Stimulated activated CD8-positive, alpha-beta memory T cell treated with anti-CD3 and anti-CD28 coated beads, Interleukin-4, amount 100 ng/mL, for 4 hours (primary cell): Measurements from ENCODE around the gene FXN.
"Not testable (repeated sequence)": the region's sequence is repeated elsewhere in the genome, so short reads cannot be mapped to it uniquely, and the experiment has no call there.

Experiments
- DNase-seq, 2 donors: peaks; one replicate each; pipeline ENCODE4 v3.0.0-alpha.2; 2020; ENCODE audit warnings: low read depth in 2 of 2, low spot score in 1 of 2

FXN gene

GRCh38 chr9:69035438-69036308 is at the start of gene FXN:
Gene FXN (plus strand): TSS chr9:69035752. CDS start chr9:69035783, 31 bp downstream.
- DNase-seq: peak; percentile 51 to 59

GRCh38 chr9:68986949-68987348 is 48.6 kb upstream of the FXN start:
- DNase-seq: not testable (repeated sequence)

GRCh38 chr9:68991457-68991856 is 44.1 kb upstream of the FXN start:
- no peak for DNase-seq

DNA sequence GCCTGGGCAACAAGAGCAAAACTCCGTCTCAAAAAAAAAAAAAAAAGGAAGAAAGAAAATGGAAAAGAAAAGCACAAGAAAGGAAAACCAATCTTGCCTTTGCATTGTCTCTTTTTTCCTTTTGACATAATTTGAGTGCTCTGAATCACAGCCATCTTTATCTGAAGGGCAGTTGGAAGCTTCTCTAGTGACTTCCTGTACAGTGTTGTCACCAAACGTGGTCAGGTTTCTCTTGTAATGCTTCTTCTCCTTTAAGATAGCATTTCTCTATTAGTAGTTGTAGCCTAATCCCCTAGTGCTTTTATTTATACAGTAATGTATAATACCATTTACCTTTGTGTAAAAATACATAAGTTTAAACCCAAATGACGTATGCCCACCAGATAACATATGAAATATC is 39.8 kb upstream of the FXN start:
- no peak for DNase-seq

GRCh38 chr9:68996462-68996861 is 39.1 kb upstream of the FXN start:
- DNase-seq: no peak

DNA sequence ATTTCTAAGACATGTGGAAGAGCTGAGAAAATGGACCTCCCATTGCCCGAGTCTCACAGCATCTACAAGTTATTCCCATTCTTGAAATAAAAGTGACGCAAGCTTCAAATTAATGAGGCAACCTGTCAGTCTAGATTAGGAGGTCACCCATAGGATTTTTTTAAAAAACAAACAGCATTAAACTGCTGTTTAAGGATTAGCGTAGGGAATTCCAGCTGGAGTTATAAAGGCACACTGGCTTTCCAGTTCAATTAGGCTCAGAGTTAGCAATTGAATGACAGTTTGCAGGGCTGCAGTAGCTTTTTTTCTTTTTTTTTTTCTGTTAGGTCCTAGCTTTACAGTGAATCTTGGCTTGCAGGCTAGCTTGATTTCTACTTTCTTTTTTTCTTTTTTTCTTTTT is 37.9 kb upstream of the FXN start:
- DNase-seq: no peak

DNA sequence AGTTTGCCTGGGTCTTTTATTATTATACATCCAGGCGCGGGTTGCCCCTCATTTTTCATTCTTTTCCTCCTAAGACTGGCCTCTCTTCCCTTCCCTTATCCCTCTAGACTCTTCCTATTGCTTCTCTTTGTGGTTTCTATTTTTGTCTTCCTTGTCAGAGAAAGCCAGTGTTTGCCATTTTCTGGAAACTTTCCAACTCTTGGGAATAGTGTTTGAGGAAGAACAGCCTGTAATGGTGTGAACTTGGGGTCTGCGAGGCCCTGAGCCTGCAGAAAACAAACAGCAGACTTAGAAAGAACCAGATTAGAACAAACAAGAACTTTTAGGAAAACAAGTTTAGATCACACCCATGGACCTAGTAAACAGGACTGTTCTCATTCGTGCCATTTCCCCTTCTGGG is 37.2 kb upstream of the FXN start:
- DNase-seq: no peak

GRCh38 chr9:68998812-68999211 is 36.7 kb upstream of the FXN start:
- DNase-seq: no peak

- peak; percentile 6 to 8 for DNase-seq
These were observed 36.0 kb upstream of the FXN start for GRCh38 chr9:68999393-69000105.

DNA sequence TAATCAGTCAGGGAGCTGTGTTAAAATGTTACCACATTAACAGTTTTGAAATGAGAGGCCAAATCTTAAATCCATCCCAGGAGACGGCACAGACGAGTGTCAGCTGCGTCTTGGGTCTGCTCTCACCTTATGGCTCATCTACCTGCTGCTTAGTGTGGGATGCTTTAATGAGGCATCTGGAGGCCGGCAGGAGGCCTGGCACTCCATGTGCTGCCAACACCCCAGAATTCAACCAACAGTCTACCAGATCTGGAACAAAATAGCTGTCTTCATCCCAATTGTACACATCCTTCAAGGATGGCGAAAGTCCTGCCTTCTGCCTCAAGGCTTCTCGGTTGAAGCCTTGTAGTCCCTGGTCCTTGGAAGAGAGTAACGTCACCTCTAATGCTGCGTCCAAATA is 33.6 kb upstream of the FXN start:
- DNase-seq: no peak

DNA sequence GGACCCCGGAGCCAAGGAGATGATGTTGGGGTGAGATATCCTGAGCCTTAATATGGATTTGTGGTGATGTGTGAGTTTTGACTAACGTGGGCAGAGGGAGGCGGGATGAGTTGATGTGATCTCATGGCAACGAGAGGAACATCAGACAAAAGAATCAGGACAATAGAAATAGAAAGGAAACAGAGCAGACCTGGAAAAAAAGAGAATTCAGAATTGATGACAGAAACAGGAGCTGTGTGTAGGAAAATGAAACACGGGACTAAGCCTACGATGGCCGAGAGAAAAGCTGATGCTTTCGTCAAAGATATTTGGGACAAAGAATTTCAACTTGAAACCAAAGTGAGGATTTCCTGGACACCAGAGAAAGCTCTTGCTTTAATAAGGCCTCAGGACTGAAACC is 32.5 kb upstream of the FXN start:
- DNase-seq: no peak

- DNase-seq: no peak
These were observed 30.7 kb upstream of the FXN start for GRCh38 chr9:69004836-69005235.

GRCh38 chr9:69009708-69010107 is 25.8 kb upstream of the FXN start:
- DNase-seq: no peak

- no peak for DNase-seq
These were observed 22.7 kb upstream of the FXN start for GRCh38 chr9:69012696-69013381.

DNA sequence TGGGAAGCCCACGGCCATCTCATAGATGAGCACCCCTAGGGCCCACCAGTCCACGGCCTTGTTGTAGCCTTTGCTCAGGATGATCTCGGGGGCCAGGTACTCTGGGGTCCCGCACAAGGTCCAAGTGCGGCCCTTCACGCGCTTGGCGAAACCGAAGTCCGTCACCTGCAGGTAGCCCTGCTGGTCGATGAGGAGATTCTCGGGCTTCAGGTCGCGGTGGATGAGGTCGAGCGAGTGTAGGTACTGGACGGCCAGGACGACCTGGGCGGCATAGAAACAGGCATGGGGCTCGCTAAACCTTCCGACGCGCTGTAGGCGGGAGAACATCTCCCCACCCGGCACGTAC is 22.2 kb upstream of the FXN start:
- no peak for DNase-seq

DNA sequence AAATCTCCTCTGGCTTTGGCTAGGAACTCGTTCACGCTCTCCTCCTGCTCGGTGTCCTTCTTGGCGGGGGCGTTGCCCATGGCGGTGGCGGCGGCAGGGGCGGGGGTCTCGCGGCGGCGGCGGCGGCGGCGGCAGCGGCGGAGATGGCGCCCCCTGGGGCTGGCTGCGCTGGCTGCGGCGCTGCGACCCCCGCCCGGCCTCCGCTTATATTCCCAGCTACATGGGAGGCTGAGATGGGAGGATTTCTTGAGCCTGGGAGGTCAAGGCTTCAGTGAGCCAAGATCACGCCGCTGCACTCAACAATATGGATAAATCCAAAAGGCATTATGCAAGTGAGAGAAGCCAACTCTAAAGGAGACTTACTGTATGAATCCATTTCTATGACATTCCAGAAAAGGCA is 21.5 kb upstream of the FXN start, which contains the start of gene PRKACG:
TSS of gene PRKACG (minus strand) at position 101 of the 400 bp plus-strand sequence. CDS start at position 80, 21 bp downstream.
- no peak for DNase-seq

GRCh38 chr9:69016191-69017096 is 19.1 kb upstream of the FXN start:
- no peak for DNase-seq

DNA sequence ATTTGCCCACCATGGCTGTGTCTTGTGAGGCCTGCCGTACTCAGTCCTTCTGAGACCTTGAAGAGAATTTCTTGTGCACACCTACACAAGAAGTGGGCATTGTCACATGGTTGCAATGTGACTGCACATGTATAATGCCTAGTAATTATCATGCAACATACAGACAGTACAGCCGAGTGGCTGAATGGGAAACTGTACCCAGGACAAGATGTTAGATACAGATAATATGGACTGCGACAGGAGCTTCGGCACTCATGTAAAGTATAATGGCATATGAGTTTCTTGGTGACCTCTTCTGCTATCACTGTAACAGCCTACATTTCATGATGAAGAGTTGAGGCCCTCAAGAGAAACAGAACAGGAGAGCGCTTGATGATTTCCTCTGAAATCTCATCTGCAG is 16.8 kb upstream of the FXN start:
- no peak for DNase-seq

DNA sequence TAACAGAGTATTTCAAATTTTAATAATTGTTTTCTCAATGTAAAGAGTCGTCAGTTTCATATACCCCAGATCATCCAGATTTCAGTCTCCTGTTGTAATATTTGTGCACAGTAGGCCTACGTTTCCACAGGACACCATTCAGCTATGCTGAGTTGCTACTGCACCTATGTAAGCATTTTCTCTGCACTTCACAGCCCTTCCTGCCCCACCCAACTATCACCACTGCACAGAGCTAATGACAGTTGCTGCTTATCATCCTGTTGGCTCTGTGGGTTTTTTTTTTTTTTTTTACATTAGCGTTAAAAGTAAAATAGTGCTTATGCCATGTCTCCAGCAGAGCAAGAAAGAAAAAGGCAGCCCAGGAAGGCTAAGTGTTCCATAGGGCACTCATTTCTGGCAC is 15.7 kb upstream of the FXN start:
- DNase-seq: no peak

- no peak for DNase-seq
These were observed 15.0 kb upstream of the FXN start for GRCh38 chr9:69020301-69021145.
